NOMO-1 treated with dmso at 0.1 percent for 144 hours (cell line): ENCODE measurements around the gene FOXD1.
"Not testable (repeated sequence)": the region's sequence is repeated elsewhere in the genome, so short reads cannot be mapped to it uniquely, and the experiment has no call there.

Experiments
- DNase-seq: peaks from one replicate; lab custom pipeline; 2025; ENCODE audit not compliant: unreplicated experiment; lab: John Stamatoyannopoulos, UW

FOXD1 gene

DNA sequence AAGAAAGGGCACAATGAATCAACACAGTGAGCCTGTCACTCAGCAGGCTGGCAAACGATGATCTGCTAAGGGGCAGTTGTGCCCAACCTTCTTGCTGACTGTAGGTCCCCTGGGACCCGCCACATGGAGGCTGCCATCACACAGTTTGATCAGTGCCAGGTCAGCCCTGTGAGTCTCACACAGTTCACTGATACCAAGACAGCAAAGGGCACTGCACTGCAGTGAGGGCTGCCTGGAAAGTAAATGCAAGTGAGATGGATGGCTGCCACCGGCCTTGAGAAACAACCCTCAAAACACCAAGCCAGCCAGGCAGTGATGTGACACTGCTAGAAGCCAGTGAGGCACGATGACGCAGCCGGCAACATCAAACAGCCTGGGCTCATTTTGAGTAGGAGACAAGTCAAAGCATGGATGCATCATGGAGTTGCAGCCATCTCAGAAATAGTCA, 30.3 kb downstream of the FOXD1 start:
- no peak for DNase-seq

- no peak for DNase-seq
Observed at GRCh38 chr5:73417303-73418034, 31.1 kb downstream of the FOXD1 start.

DNA sequence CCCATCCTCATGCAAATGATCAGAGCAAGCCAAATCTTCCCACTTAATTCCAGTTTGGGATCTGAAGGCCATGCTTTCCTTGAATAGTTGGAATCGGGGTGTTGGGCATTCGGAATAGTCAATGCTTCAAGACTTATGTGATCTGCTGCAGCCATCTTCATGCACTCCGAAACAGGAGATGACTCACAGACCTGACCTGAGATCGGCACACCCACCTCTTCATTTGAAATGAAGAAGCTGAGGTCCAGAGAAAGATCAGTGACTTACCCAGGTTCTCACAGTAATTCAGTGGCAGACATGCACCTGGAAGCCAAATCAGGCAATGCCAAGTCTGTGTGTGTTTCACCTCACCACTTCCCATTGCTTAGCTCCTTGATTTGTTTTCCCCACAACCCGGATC, 33.0 kb downstream of the FOXD1 start:
- DNase-seq: no peak

GRCh38 chr5:73415171-73415570, 33.4 kb downstream of the FOXD1 start:
- DNase-seq: no peak

GRCh38 chr5:73412597-73412988, 36.0 kb downstream of the FOXD1 start:
- DNase-seq: no peak

DNA sequence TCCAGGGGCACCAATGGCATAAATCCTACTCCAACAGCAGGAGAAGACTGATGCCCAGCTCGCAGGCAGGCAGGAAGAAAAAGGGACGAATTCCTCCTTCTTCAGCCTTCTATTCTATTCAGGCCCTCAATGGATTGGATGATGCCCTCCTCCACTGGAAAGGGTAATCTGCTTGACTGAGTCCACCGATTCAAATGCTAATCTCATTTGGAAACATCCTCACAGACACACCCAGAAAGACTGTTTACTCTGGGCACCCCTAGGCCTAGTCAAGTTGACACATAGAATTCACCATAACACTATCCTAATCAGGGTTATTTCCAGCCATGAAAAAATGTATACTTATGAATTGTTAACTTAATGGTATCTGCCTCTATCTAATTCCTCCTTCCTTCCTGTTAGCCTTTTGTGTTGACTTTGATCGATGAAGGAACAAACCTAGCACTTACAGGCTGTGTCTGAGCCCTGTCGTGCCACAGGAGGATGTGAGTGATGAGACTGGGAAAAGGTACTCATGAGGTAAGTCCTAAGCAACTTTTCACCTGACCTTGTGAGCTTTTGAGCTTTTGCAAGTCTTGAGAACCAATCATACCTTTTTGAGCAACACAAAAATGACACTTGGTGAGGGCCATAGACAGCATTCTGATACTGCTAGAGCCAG, 36.5 kb downstream of the FOXD1 start:
- no peak for DNase-seq

- not testable (repeated sequence) for DNase-seq
Observed at GRCh38 chr5:73409927-73410326, 38.6 kb downstream of the FOXD1 start.

- DNase-seq: no peak
Observed at GRCh38 chr5:73405691-73406090, 42.9 kb downstream of the FOXD1 start.

DNA sequence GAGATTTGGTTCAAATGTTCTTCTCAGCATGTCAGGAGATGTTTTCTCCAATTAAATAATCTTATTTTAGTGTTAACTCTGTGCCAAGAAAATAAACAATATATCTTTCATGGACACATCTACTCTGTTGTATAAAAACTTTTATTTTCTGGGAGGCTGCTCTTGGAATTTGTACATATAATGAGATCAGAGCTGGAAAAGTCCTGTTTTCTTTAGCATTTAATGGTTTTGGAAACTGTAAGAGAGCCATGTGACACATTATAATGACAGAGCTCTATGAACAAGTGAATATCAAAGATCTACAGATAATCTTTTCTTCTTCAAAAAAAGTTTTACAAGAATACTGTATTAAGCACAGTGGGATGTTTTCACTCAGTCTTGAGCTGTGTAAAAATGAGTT, 48.8 kb downstream of the FOXD1 start:
- DNase-seq: no peak
